Jurkat, Clone E6-1 (cell line): ENCODE results near the gene ENTR1.

ENCODE experiments used
- DNase-seq: peaks from one replicate; pipeline ENCODE4 v3.0.0-alpha.2; 2011; ENCODE audit warnings: low read depth, low spot score
- H3K4me3 ChIP-seq: 2 replicates; pipeline ENCODE4 v1.5.1; 2011; ENCODE audit warnings: mild to moderate bottlenecking, low read length, control low read depth, moderate library complexity

Gene ENTR1

DNA sequence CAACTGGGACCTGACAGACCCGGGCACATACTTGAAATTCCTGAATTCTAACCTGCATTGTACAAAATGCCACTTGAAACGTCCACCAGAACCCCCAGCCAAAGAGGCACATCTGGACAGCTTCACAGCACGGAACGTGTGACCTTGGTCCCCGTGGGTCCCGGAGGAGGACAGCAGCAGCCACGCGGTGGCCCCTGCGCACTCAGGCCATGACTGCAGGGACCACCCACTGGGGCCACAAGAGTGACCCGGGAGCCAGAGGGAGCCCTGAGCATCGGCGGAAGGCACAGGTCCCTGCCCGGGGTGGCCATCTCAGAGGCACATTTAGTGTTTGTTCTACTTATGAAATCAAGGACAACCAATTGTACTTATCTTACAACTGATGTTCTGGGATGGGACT lies 8.3 kb downstream of the ENTR1 start:
- no peak for DNase-seq
- H3K4me3 ChIP-seq: no peak overlapping the region

DNA sequence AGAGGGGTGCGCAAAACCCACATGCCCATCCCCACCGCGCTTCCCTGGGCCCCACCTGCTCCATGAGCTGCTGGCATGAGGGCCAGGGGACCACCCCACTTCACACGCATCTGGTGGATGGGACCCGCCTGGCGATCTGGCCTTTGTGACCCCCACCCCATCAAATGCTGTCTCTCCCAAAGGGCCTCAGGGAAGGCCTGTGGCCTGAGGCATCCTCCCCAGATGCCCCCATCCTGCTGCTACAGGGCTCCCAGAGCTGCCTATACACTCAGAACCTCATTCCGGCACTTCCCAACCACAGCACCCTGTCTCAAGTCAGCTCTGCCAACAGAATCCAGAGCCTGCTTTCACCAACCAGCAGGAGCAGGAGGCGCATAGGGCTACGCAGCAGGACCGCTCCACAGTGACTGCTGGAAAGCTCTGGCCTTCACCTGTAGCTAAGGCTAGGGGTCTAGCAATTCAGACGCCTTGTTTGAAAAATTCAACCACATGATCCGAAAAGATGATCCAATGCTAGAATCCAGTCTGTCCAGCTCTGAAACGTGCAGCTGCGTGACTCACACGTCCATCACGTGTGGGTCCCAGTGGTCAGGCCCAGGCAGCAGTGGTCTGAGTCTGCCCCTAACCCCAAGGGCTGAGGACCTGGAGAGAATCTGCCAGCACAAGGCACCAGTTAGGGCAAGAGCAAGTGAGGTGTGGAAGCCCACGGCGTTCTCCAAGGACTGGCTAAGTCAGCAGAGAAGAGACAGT lies 9.1 kb downstream of the ENTR1 start:
- no peak overlapping the region for H3K4me3 ChIP-seq
- no peak for DNase-seq

DNA sequence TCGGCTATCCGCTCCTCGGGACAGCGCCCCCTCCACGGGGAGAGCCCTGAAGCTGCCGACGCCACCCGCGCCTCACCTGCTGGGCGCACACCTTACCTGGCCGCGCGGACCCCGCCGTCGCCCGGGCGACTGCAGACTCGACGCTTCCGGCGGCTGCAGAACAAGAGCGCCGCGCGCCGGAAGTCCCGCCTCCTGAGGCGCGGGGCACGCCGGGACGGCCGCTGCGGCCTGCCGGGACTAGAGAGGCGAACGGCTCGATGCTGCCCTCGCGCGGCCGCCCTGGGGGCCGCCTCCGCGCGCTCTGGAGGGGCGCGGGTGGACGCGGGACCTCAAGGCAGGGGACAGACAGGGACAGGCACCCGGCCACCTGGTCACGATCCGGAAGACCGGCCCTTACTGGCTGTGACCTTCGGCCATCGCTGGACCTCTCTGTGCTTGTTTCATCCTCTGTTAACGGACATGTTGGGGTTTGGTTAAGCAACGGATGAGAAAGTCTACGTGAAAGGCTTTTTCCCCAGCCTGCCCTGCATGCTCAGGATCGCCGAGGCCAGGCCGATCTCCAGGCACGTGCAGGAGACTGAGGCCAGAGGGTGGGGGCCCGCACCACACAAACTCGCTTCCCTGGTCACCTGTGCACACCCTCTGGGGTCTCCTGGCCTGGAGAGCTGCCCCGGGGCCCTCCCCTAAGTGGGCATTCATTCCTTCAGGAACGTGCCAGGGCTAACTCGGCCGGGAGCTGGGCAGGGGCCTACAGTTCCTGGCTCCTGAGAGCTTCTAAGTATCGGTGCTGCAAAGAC lies 10.2 kb downstream of the ENTR1 start, which contains the start of gene SNAPC4:
Gene SNAPC4 (minus strand): TSS at position 133 of the 797 bp plus-strand sequence. CDS start 1,742 bp downstream, outside the sequence.
- peak; percentile 77 for DNase-seq
- peak within 1 kb of the TSS; percentile 87 for H3K4me3 ChIP-seq

DNA sequence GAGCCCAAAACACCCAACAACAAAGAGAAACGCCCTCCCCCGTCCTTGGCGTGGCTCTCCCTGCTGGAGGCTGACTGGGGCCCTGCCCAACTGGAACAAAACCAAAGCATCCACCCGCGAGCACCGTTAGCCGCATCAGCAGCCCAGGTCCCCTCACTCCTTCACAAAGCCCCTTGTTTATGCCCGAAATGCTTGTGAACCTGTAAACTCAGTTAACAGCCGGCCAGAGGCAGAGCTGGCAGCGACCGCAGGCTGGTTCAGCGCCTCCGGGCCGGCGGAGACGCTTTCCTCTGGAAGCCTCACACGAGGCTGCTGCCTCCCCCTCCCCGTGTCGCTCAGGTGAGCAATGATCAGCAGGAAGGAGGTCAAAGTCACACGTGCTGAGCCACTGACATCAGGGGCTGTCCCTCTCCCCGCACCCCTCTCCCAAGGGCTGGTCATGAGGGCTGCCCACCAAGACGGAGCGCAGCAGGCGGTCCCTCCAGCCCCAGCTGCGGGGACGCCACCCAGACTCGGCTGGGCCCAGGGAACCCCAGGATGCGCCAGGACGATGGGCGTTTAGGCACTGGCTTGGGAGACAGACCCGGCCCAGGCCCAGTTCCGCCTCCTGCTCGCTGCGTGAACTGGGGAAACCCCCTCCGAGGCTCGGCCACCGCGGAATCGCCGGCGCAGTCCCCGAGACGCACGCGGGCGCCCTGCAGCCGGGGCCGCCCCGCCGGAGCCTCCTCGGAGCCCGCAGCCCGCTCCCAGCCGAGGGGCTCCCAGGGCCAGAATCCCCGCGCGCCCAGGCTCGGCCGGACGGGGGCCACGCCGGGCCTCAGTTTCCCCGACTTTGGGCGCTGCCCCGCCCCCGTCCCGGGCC lies 11.0 kb downstream of the ENTR1 start:
- DNase-seq: no peak
- H3K4me3 ChIP-seq: peak overlapping the region; percentile 87

DNA sequence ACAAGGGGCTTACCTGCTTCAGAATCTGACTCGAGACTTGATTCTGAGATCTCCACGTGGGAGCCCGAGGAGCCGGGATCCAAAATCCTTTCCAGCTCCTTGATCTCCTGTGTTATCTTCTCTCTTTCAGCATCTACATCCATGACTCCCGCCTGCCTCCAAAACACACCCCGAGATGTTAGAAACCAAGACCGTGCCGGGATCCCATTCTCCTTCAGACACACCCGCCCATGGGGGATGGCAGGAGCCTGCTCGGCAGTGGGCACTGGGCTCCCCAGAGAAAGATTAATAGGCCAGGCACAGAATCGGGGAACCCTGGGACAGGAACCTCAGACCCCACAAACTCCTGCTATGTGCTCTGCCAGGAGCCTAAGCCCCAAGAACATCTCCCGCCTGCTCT lies 12.1 kb downstream of the ENTR1 start:
- no peak overlapping the region for H3K4me3 ChIP-seq
- no peak for DNase-seq

DNA sequence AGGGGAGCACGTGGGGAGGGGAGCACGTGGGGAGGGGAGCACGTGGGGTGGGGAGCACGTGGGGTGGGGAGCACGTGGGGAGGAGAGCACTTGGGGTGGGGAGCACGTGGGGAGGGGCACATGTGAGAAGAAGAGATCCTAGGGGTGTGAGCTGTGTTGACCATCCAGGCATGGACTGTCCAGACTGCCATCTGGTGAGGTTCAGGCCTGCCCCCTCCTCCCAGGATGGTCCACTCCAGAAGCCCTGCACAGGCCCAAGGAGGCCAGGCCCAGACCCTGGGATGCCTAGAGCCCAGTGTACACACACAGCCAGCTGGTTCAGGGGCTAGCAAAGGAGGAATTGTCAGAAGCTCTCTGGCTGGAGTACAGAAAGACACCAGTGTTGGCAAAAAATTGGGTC lies 12.8 kb downstream of the ENTR1 start:
- H3K4me3 ChIP-seq: no peak overlapping the region
- DNase-seq: no peak

DNA sequence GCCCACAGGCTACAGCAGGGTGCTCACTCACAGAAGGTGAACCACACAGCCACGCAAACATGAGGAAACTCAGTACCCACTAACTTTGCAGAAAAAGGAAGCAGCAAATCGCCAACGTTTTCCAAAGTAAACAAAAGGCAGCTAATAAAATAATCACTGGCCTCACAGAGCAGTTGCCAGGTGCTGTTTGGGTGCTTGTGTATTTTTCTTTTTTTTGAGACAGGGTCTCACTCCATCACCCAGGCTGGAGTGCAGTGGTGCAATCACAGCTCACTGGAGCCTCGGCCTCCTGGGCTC lies 14.2 kb downstream of the ENTR1 start:
- H3K4me3 ChIP-seq: no peak overlapping the region
- DNase-seq: no peak

DNA sequence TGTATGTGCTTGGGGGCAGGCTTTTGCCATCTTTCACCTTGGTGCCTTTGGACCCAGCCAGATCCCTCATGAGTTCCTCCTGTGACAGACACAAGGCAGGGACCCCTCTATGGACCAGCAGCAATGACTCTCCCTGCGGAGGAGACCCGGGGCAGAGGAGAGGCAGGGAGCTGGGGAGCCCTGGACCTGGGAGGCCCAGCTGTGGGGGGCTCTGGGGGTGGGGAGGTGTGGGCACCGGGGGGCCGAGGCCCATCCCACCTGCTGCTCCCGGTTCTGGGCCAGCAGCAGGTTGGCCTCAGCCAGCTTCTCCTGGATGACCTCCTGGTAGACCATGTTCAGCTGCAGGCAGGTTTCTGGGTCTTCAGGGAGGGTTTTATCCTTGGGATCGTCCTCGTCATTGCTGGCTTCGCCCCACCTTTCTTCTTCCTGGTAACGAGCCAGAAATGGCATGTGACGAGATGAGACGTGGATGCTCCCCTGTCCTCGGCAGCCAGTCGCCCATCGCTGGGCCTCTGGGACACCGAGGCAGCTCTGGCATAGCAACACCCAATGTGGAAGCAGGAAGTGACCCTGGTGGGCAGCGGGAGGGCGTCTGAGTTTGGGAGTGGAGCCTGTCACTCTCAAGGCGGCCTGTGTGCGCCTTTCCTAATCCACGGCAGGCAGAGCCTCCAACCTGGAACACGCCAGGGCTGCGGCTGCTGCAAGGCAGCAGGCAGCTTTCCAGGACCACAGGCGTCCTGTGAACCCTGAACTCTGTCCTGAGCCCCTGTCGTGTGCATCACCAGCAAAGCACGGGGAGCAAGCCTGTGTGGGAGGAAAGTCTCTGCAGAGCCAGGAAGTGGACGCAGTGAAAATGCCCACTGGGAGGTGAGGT lies 14.8 kb downstream of the ENTR1 start:
- no peak overlapping the region for H3K4me3 ChIP-seq
- no peak for DNase-seq

DNA sequence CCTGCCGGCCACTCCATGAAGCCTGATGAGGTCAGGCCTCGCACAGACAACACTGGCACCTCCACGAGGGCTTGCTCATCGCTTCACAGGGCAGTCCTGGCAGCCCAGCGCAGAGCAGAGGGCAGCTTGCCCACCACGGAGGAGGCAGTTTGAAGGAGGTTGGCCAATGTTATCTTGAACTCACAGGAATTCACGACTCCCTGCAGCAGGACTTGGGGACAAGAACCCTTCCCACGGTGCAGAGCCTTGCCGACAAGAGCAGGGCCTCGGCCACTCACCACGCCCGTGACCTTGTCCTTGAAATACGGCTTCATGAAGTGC lies 15.4 kb downstream of the ENTR1 start:
- no peak for DNase-seq
- no peak overlapping the region for H3K4me3 ChIP-seq

DNA sequence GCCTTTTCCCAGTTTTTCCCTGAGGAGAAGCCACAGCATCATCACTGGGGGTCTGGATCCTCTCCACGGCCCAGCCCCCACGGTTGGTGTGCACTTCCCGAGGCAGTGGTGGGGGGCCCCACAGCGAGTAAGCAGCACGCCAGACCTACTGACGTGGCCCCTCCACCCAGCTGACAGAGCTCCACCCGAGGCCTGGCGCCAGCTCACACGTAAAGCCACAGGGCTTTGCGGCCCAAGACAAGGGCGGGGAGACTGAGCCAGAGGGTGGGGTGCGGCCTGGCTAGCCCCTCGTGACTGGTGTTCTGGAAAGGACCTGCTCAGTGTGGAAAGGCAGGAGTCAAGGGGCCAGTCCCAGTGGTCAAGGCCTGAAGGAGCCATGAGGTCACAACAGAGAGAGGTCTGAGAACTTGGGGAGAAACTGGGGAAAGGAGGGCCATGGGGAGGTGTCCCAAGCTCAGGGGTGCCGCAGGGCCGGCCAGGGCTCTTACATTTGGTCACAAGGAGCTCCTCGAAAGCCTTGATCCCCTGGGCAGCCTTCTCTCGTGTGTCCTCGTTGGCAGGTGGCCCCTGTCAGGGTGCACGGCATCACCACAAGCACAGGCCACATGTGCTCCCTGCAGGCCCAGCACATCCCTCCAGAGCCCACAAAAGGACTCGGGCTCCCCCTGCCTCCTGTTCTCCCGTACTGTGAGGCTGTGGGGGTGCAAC lies 15.9 kb downstream of the ENTR1 start:
- no peak overlapping the region for H3K4me3 ChIP-seq
- no peak for DNase-seq

DNA sequence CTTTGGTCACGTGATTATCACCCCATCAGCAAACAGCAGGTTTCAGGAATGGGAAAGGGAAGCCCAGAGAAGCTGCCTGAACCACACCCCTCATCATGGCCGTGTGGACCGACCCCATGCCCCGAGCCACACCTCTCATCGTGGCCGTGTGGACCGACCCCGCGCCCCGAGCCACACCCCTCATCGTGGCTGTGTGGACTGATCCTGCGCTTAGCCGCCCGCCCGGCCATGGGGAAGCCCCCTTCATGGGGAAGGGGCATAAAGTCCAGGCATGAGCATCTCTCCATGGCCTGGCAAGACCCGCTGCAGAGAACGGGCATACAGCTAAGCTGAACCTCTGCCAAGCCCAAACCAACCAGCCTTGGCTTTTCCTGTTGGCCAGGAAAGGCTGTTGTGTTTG lies 16.9 kb downstream of the ENTR1 start:
- DNase-seq: no peak
- H3K4me3 ChIP-seq: no peak overlapping the region

DNA sequence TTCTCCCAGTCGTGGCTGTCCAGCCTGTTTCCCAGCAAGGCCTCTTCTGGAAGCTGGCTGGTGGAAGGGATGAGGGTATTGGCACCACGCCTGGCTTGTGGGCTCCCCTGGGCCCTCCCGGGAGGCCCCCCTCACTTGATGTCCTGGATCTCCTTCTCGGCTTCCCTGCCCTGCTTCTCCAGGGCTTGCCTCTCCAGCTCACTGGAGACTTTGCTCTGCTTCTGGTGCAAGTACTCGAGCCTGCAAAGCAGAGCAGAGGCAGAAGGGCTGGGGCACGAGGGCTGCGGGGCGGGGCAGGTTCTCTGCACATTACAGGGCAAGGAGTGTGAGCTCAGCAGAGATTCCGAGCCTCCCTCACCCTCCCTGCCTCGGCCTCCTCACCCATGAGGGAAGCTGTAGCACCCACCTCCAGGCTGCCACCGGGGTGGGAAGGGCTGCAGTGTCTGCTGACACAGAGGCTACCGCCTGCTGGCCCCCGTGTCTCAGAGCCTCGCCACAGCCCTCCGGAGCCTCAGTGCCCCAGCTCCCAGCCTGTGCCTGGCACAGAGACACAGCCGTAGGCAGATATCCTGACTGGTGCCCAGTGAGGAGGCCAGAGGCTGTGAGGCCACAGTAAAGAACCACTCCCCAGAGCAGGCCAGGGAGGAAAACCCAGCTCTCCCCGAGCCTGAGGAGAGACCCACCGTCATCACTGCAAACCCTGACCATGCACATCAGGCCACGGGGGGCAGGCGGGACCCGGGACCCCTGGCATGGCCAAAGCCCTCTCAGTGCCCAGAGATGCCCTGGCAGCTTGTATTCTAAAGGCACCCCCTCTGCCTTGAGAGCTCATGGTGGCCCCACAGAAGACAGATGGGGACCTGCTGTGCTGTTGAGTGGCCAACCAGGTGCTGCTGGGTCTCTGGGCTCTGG lies 17.6 kb downstream of the ENTR1 start:
- DNase-seq: no peak
- no peak overlapping the region for H3K4me3 ChIP-seq

DNA sequence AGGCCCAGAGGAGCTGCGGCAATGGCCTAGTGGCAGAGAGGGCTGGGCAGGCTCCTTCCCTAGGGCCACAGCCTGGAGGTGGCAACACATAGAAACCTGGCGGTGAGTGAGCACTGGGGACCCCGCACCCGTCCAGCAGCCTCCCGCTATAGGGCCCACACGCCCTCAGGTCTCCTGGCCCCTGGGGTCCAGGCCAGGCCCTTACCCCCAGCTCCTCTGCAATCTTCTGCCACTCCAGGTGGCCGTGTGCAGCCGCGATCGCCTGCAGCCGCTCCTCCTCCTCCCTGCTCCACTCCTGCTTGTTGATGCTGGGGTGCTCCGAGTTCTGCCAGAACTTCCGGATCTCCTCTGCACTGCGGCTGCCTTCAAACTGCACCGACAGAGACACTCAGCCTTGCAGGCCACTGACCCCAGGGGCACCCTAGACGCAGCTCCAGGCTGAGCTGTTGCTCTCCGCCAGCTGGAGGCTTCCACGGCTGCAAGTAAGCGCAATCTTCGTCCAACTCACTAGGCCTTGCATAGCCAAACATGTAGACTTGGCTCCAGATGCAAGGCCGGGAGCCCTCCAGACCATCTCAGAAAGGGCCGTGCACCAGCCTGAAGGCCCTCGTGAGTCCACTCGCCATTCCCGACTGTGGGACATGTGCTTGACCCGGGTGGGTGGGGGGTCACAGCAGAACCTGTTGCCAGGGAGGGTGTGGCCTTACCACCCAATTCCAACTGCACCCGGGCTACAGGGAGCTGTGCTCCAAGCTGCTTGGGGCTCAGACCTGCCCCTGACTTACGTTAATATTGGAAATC lies 18.5 kb downstream of the ENTR1 start:
- no peak for DNase-seq
- H3K4me3 ChIP-seq: no peak overlapping the region

DNA sequence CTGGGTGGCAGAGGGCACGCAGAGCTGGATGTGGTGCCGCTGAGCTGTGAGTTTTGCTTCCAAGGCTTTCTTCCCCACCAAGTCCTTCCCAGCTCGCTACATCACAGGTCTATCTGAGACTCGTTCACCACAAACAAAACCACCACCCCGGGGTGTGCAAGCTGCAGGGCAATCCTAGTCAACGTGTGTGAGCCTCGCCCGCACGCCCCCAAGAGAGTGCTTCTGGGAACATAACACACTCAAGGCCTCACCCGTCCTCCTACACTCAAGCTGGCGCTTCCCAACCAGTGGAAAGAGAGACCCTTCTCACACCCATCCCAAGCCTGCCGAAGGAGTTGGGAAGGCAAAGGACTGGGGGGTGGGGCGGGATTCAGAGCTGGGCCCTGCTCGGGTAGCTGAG lies 21.0 kb downstream of the ENTR1 start:
- peak; percentile 68 for DNase-seq
- no peak overlapping the region for H3K4me3 ChIP-seq

DNA sequence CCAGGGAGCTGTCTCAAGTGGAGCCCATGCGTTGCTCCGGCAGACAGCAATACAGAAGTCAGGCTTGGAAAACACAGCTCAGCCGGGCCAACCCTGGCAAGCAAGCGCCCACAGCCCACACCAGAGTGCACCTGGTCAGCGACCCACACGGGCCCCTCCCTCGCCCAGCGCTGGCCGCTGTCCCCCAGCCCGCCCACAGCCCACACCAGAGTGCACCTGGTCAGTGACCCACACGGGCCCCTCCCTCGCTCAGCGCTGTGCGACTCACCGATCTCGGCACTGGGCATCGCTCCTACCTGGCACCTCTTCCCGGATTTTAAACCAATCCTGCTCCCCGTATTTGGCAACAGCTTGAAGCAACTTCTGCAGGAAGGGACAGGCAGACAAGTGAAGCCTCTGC lies 23.2 kb downstream of the ENTR1 start:
- DNase-seq: no peak
- no peak overlapping the region for H3K4me3 ChIP-seq

DNA sequence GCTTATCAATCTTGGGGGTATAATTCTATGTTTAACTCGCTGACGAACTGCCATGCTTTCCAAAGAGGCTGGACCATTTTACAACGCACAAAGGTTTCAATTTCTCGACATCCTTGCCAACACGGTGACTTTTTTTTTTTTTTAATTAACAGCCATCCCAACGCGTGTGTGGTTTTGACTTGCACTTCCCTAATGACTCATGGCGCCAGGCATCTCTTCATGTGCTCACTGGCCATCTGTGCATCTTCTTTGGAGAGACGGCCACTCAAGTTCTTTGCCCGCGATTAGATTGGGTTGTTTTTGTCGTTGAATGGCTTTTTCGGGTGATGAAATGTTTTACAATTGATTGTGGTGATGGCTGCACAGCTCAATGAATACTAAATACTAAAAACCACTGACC lies 24.4 kb downstream of the ENTR1 start:
- H3K4me3 ChIP-seq: no peak overlapping the region
- DNase-seq: no peak

DNA sequence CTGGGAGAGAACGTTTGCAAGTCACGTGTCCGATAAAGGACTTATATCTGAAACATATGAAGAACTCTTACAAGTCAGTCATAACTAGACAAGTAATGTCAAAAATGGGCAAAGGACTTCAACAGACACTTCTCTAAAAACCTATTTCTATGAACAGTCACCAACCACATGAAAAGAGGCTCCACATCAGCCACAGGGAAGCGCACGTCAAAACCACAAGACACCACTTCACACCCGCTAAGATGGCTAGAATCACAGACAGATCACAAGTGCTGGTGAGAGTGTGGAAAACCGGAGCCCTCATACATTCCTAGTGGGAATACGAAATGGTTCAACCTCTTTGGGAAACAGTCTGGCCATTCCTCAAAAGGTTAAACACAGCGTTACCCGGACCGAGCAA lies 25.4 kb downstream of the ENTR1 start:
- peak; percentile 76 for DNase-seq
- H3K4me3 ChIP-seq: no peak overlapping the region
